Omental fat pad (tissue), 4 donors: ENCODE results near the gene KIF2A. TPM values are rescaled to one million over a fixed set of nuclear protein-coding genes. Genes with fewer than 3 reads are reported as not detected.

ENCODE experiments used
- ATAC-seq: fragments of 150-250 bp; one replicate; pipeline ENCODE4 v1.9.1; 2016; ENCODE audit warnings: mild to moderate bottlenecking, moderate library complexity; ENCODE audit not compliant: low FRiP score
- DNase-seq: peaks from one replicate; pipeline ENCODE4 v3.0.0-alpha.2; 2019; ENCODE audit warnings: low spot score
- total RNA-seq, 4 donors: library from RNA; depleted of rRNA; stranded (reverse); fragments of >200 nt; gene quantifications; one replicate each; pipeline ENCODE4 v1.1.0, GENCODE V29; 2016
- TF ChIP-seq, protein P1 (sequence below), 3 donors: fragments of 450-650 bp; IDR thresholded peaks; one replicate each; pipeline ENCODE4 v1.5.1; 2016 to 2017; ENCODE audit warnings: antibody characterized with exemption in 3 of 3, mild to moderate bottlenecking in 3 of 3, moderate library complexity in 2 of 3

KIF2A gene
- total RNA-seq, result 10 to 100 TPM; 19.3 to 37.6 (median 35.9) TPM

- DNase-seq (peak; percentile 45), ATAC-seq (peak; percentile 99)
- TF ChIP-seq, protein P1, sequence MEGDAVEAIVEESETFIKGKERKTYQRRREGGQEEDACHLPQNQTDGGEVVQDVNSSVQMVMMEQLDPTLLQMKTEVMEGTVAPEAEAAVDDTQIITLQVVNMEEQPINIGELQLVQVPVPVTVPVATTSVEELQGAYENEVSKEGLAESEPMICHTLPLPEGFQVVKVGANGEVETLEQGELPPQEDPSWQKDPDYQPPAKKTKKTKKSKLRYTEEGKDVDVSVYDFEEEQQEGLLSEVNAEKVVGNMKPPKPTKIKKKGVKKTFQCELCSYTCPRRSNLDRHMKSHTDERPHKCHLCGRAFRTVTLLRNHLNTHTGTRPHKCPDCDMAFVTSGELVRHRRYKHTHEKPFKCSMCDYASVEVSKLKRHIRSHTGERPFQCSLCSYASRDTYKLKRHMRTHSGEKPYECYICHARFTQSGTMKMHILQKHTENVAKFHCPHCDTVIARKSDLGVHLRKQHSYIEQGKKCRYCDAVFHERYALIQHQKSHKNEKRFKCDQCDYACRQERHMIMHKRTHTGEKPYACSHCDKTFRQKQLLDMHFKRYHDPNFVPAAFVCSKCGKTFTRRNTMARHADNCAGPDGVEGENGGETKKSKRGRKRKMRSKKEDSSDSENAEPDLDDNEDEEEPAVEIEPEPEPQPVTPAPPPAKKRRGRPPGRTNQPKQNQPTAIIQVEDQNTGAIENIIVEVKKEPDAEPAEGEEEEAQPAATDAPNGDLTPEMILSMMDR (IDR thresholded peaks at IDR 0.05), result no peak
These were observed at the start of gene KIF2A for GRCh38 chr5:62305715-62306322. Gene KIF2A, plus strand, starts transcription at chr5:62306206. Its CDS starts 267 bp downstream, at chr5:62306473.

- TF ChIP-seq, protein P1 (IDR thresholded peaks at IDR 0.05), result no peak
- ATAC-seq (no peak), DNase-seq (no peak)
These were observed 49.0 kb upstream of the KIF2A start for GRCh38 chr5:62257020-62257367.

DNA sequence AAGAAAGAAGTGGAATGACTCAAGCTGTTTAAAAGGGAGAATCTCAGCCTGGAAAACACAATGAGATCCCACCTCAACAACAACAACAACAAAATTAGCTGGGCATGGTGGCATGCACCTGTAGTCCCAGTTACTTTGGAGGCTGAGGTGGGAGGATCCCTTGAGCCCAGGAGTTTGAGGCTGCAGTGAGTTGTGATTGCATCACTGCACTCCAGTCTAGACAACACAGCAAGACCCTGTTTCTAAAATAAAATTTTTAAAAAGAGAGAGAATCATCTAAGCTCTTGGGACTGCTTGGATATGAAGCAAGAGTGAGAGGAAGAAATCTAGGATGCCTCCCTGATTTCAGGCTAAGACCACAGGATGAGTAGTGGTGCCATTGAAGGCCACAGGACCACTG, 47.4 kb upstream of the KIF2A start:
- TF ChIP-seq, protein P1 (IDR thresholded peaks at IDR 0.05), result no peak
- no peak for ATAC-seq

GRCh38 chr5:62259699-62260250, 46.2 kb upstream of the KIF2A start:
- DNase-seq, result no peak
- TF ChIP-seq, protein P1 (IDR thresholded peaks at IDR 0.05), result no peak
- peak; percentile 51 for ATAC-seq

More for the DNA sequence above, 47.4 kb upstream of the KIF2A start:
- no peak for DNase-seq

DNA sequence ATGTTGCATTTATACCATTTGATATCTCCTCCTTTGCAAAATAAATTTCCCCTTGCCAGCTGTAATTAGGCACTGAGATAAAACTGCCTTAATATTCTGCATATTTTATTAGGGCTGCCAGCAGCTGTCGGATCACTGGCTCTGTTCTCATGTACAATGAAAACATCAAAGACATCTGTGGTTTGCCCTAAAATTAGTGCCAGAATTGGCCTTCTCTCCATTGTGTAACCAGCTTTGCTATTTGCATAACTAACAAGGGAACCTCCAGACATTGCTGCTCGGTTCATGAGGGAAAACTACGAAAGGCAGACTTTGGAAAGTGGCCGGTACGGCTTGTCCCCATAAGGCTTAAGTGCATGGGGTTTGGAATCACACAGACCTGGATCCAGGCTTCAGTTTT, 45.5 kb upstream of the KIF2A start:
- DNase-seq, result no peak
- TF ChIP-seq, protein P1 (IDR thresholded peaks at IDR 0.05), result no peak
- ATAC-seq, result no peak

DNA sequence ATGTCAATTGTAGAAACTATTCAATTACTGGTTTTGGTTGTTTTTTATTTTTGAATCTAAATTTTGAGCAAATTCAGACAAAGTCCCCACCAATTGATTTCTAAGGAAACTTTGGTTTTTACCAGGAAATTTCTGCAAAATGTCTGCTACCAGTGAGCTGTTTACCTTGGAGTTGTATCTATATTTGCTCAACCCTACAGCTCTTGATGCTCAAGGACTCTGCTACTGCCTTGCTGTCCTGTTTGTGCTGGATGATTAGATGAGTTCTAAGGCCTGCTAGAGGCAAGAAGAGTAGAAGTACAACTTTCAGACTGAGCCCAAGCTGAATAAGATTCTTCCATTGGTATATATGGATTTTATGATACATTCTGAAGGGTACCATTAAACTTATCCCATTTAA, 42.6 kb upstream of the KIF2A start:
- no peak for ATAC-seq
- TF ChIP-seq, protein P1 (IDR thresholded peaks at IDR 0.05), result no peak
- DNase-seq, result no peak

GRCh38 chr5:62265648-62266112, 40.3 kb upstream of the KIF2A start:
- no peak for ATAC-seq
- TF ChIP-seq, protein P1 (IDR thresholded peaks at IDR 0.05), result no peak

More at GRCh38 chr5:62265648-62266112, 40.3 kb upstream of the KIF2A start:
- DNase-seq, result no peak
